Measurements from ENCODE around the gene PERM1.
"Not testable (repeated sequence)": the region's sequence is repeated elsewhere in the genome, so short reads cannot be mapped to it uniquely, and the experiment has no call there.

PERM1 gene, protein sequence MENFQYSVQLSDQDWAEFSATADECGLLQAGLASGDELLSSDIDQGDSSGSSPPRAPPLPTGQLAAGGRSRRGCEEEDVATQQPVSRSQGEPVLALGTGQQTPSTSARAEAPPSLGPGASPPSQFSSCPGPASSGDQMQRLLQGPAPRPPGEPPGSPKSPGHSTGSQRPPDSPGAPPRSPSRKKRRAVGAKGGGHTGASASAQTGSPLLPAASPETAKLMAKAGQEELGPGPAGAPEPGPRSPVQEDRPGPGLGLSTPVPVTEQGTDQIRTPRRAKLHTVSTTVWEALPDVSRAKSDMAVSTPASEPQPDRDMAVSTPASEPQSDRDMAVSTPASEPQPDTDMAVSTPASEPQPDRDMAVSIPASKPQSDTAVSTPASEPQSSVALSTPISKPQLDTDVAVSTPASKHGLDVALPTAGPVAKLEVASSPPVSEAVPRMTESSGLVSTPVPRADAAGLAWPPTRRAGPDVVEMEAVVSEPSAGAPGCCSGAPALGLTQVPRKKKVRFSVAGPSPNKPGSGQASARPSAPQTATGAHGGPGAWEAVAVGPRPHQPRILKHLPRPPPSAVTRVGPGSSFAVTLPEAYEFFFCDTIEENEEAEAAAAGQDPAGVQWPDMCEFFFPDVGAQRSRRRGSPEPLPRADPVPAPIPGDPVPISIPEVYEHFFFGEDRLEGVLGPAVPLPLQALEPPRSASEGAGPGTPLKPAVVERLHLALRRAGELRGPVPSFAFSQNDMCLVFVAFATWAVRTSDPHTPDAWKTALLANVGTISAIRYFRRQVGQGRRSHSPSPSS

DNA sequence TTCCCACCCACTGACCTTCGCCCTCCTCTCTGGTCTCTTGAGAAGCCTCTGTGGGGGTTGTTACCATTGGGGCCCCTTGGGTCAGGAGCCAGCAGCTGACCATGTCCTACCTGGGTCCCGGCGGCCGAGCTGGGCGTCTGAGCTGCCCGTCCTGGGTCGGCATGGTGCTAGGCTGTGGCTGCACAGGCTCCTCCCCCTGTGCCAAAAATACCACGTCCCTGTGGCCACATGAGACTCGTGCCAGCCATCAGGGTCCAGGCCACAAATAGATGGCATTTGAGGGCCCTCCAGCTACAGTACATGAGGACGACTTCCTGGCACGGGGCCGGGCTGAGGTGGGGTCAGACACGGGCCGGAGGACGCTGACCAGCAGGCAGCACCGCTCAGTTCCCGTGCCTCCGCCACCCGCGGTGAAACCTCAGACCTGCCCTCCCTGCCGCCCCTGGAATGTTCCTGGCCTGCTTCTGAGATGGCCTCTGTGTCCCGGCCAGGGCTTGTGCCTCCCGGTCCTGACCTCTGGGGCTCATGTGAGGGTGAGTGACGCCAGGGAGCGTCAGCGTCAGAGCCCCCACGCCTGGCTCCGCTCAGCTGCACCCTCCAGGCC is at the start of gene PERM1:
TSS of gene PERM1 (minus strand) at position 139 of the 604 bp plus-strand sequence. CDS start 1,064 bp downstream, outside the sequence.
- no peak for DNase-seq (ENCODE audit: low spot score)

DNA sequence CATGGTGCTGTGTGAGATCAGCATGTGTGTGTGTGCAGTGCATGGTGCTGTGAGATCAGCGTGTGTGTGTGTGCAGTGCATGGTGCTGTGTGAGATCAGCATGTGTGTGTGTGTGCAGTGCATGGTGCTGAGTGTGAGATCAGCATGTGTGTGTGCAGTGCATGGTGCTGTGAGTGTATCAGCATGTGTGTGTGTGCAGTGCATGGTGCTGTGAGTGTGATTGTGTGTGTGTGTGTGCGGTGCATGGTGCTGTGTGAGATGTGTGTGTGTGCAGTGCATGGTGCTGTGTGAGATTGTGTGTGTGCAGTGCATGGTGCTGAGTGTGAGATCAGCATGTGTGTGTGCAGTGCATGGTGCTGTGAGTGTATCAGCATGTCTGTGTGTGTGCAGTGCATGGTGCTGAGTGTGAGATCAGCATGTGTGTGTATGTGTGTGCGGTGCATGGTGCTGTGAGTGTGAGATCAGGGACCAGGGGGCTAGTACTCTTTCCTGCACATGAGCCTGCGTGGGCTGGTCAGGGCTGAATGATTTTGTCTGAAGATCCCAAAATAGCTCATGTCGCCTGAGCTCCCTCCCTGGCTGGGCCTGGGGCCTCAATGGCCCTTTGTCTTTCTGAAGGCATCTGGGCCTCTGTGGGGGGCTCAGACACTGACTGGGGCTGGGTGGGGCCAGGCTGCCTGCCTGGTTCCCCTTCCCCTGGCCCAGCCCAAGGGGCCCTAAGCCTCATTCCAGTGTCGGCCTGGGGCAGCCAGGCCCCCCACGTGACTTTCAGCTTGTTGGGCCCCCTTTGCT is 49.2 kb upstream of the PERM1 start:
- DNase-seq (ENCODE audit: low spot score): not testable (repeated sequence)

DNA sequence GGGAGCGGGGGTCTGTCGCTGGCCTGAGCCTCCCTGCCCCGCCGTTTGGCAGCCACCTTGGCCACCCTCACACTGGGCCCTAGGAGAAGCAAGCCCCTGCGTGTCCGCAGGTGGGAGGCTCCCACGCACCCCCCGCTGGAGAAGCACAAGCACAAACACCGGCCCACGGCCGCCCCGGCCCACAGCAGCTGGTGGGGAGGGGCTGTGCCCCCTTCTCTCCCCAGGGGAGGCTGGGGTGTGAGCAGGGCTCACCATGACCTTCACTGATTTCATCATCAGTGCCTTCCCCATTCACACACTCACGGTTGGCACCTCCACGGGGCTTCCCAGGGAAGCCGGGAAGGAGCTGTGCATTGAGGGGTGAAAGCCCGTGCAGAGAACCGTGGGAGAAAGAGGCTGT is 45.9 kb upstream of the PERM1 start:
- no peak for DNase-seq (ENCODE audit: low spot score)

DNA sequence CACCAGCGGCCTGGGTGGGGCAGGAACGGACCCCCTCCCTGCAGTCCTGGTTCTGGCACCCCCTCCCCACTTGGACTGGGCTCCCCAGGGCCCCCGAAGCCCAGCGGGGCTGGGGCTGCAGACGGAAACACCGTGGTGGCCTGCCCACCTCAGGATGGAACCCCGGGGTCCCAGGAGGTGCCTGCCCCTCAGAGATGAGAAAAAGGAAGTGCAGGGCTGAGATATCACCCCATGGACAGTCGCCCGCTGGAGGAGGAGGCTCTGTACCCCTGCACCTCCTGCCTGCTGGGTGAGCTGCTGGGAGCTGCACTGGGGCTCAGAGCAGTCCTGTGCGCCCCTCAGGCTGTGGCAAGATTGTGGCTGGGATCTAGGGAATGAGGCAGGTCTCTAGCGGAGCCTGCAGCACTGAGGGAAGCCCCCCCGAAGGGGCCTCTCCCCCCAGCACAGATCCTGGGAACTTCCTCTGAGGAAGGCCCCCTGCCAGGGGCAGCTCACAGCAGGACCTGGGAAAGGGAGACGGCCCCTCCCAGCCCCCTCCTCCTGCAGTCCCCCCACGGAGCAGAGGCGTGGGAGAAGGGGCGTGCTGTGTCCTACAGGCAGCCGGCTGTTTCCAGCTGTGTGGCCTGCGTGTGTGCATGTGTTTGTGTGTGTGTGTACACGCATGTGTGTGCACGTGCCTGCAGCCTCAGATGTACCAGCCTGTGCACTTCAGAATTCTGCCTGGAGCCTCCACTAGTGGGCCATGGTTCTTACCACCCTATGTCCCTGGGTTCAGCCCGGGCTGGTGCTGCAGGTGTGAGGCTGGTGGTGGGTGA is 44.9 kb upstream of the PERM1 start:
- no peak for DNase-seq (ENCODE audit: low spot score)

DNA sequence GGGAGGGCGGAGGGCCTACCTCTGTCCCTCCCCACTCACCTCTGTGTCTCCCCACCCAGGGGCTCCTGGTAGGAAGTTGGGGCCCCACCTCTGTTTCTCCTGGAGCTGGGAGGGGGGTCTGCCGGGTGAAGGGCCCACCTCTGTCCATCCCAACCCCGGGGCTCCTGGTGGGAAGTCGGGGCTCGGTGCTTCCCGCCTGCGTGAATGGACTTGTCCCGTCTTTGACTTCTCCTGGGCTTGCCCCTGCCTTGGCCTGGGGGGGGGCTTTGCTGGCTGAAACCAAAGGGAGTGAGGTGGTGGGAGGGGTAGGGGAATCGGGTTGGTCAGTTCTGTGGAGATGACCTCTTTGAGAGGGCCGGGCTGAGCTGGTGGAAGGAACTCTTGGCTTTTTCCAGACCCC is 43.8 kb upstream of the PERM1 start:
- no peak for DNase-seq (ENCODE audit: low spot score)

DNA sequence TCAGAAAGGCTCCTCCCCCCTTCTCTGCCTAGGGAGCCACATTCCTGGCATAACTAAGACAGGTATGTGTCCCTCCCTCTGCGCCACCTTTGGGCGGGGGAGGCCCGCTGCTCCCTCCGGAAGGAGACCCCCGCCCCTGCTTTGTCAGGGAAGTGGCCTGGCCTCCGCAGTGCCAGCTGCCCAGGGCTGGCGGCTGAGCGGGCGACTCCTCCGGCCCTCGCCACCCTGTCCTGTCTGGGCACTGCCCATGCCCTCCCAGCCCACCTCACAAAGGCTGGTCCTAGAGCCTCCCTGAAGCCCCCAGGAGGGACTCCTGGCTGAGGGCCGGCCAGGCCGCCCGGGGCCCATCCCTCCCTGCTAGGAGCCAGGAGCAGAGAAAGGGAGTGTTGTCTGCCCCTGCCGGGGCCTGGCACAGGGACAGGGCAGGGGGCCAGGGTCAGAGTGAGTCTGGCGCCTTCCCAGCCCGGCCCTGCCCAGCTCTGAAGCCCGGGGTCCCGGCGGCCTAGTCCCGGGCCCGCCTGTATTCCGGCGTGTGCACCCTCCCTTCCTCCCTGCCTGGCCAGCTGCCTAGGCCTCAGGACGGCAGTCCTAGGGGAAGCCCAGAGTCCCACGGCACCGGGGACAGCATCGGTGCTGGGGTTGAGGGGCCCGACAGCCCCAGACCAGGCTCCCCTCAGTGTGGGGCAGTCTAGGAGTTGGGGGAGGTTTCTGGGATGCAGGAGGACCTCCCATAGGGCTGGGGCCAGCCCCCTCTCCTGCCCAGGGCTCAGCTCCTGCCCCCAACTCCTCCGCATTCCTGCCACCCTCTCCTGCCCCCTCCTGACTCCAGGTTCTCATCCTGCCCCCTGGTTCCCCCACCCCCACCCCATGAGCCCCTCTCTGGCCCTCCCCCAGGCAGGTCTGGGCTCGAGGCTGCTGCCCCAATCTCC is 43.1 kb upstream of the PERM1 start:
- peak; percentile 67 for DNase-seq (ENCODE audit: low spot score)

DNA sequence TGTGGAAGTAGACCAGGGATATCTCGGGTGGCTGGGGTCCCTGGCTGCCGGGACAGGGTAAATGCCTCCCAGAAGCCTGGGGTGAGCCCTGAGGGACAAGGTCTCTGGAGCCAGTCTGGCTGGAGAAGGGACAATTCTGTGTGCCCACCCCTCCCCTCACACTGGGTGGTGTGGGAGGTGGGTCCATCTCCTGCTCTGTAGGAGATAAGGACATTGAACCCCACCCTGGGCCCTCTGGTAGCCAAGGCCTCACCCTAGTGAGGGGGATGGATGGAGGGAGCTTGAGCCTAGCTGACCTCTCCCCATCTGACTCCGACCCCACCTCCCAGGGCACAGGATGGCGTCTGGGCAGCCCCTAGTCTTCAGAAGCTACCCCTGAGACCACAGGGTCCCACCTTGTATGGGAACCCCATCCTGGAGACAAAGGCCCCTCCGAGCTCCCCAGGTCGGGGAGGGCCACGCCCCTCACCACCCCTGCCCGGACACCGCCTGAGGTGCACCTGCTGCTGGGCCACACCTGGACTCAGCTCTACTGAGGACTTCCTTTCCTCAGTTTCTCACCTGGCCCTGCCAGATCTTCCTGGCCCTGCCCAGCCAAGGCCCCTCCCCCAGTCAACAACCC is 42.4 kb upstream of the PERM1 start:
- no peak for DNase-seq (ENCODE audit: low spot score)

DNA sequence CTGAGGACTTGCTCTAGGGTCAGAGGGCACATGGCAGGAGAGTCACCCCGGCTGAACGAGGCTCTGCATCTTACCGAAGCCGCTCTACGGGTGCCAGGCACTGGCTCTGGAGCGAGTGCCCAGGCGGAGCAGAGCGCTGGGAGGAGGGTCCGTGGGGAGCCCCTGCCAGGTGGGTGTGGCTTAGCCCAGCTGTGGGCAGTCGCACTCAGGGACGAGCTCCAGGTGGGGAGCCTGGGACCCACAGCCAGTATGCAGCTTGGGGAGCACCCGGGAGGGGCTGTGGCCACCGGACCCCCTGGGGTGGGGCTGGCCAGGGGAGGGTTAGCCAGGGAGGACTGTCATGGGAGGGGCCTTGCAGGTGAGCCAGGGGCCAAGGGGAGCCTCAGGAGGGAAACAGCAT is 41.8 kb upstream of the PERM1 start:
- no peak for DNase-seq (ENCODE audit: low spot score)

DNA sequence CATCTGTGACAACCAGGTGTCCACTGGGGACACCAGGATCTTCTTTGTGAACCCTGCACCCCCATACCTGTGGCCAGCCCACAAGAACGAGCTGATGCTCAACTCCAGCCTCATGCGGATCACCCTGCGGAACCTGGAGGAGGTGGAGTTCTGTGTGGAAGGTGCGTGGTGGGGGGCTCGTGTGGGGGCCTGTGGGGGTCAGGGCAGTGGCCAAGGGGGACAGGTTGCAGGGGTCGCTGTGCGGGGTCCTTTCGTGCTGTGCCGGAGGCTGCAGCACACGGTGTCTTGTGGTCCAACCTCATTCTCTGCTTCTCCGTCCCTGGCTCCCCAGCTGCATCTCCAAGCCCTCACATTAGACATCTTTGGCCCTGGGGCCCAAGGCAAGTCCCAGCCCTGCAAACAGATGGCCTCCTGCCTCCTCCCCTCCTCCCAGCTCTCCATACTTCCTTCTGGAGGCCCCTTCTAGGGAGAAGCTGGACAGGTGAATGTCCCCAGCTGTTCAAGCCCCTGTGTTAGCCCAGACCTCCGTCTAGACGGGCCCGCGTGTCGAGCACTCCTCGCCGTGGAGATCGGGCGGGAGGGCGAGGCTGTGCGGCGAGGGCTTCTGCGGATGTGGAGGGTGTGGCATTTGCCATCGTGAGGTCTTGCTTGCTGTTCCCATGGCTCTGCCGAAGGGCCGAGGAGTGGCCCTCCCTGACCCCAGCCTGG is 40.6 kb upstream of the PERM1 start:
- no peak for DNase-seq (ENCODE audit: low spot score)

DNA sequence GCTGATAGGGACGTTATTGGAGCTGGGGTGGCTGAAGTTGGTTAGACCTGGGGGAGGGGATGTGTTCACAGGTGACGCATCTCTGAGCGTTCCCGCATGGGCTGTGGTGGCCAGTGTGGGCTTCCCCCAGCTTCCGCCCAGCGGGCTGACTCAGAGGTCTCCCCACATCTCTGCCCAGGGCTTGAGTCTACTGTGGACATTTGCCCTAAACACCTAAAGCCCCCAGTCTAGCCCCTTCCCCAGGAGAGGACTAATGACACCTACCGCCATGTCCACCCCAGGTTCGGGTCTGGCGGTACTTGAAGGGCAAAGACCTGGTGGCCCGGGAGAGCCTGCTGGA is 40.0 kb upstream of the PERM1 start:
- no peak for DNase-seq (ENCODE audit: low spot score)

DNA sequence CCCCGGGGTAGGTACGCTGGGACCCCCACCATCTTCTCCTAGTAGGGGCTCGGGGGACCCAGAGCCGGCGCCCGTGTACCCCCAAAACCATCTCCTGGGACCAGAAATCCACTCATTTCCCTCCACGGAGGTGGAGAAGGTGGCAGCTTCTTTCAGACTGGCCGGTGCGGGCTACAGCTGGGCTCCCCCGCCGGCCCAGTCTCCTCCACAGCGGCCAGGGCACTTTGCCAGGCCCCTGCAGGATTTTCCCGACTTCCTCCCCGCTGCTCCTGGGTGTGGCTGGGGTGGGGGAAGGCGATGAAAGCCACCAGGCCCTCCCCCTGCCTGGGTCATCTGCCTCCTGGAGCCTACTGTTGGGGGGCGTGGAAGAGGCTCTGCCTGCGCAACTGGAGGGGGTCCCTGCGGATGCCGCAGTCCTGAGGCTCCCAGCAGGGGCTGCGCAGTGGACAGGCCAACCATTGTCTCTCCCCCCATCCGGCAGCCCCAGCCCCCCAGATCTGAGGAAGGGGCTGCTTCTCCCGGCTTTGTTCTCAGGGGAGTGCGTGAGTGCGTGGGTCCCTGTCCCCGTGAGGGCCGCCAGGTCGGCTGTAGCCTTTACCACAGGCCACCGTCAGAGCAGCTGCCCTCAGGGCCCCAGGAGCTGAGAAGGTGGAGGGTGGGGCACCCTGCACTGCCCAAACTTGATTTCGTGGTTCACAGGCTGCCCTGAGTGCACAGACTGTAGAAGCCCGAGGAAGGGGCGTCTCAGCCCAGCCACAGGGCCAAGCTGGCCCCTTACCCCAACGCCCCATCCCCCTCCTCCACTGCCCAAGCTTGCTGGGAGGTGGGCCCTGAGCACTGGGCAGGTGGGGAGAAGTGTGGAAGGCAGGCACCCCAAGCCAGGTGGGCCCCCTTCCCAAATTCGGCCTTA is 39.4 kb upstream of the PERM1 start:
- no peak for DNase-seq (ENCODE audit: low spot score)

DNA sequence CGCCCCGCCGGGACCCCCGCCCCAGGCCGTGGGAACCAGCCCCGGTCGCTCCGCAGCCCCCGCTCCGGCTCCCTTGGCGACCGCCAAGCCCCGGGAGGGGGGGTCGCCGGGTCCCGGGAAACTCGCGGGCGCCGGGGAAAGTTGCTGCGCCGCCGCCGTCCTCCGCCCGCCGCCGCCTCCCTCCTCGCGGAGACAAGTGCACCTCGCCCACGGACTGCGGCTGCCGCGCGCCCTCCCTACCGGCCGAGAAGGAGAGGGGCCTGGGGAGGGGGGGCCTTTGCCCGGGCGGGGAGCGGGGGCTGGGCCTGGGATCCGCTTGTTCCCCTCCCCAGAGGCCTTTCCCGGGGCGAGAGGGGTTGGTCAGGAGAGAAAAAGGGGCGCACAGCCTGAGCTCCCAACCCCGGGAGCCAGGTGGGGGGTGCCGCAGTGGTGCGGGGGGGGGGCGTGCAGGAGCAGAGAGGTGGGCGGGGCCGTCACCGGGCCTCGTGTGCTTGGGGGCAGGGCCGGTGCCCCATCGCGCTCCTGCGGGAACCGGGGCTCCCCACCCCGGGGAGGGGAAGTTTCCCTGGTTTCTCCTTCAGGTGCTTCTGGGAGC is 38.6 kb upstream of the PERM1 start:
- no peak for DNase-seq (ENCODE audit: low spot score)

DNA sequence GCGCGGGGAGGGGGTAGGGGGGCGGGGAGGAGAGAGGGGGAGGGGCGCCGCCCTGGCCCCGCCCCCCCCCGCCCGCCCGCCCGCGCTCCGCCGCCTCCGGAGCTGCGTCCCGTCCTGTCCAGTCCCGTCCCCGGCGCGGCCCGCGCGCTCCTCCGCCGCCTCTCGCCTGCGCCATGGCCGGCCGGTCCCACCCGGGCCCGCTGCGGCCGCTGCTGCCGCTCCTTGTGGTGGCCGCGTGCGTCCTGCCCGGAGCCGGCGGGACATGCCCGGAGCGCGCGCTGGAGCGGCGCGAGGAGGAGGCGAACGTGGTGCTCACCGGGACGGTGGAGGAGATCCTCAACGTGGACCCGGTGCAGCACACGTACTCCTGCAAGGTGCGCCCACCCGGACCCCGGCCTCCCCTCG is 38.1 kb upstream of the PERM1 start, which contains the start of gene AGRN:
TSS of gene AGRN (plus strand) at position 121 of the 405 bp plus-strand sequence. CDS start at position 174, 53 bp downstream.
- peak; percentile 73 for DNase-seq (ENCODE audit: low spot score)

DNA sequence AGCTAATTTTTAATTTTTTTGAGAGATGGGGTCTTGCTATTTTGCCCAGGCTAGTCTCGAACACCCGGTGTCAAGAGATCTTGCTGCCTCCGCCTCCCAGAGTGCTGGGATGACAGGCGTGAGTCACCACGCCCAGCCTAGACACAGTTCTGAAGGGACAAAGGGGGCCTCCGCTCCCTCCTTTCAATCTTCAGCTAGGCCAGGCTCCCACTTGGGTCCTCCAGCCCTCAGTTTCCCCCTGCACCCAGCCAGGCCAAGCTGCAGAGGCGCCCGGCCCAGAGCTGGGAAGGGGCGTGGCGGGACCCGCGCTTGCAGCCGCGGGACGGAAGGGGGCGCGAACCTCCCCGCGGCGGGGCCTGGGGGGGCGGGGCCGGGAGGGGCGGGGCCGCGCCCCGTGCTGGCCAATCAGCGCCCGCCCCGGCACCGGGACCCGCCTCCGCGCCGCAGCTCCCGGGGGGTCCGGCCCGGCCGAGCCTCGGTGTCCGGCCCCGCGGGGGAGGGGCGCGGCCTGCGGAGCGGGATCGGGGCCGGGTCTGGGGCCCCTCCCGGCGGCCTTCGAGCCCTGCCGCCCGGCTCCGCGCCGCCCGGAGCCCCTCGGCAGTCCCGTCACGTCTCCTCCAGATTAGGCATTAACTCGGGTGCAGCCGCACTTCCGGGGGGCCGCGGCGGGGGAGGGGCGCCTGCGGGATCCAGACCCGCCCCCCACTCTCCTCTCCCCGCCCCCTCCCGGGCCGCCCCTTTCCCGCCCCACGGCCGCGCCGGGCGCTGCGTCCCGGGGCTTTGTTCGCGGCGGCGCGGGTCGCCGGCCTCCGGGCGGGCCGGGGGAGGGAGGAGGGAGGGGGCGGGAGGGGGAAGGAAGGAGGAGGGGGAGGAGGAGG is 37.5 kb upstream of the PERM1 start:
- peak; percentile 88 for DNase-seq (ENCODE audit: low spot score)

DNA sequence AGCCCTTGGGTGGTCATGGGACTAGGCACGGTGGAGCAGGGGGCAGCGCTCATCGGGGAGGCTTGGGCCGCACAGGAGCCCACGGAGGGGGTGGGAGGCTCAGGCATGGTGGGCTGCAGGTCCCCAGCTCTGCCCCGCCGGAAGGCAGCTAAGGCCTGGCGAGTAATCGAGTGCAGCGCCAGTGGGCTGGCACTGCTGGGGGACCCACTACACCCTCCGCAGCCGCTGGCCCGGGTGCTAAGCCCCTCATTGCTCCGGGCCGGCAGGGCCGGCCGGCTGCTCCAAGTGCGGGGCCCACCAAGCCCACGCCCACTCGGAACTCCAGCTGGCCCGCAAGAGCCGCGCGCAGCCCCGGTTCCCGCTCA is 36.4 kb upstream of the PERM1 start:
- not testable (repeated sequence) for DNase-seq (ENCODE audit: low spot score)
